Colon (tissue), 2 donors: ENCODE data around the gene EXOC4.

Experiments
- FAIRE-seq: peaks from 2 replicates; lab custom pipeline; 2012; peaks lifted over from hg19 to GRCh38; lab: Jason Lieb, UNC
- donor health status: control.
- donor health status: control.

EXOC4 gene

GRCh38 chr7:133940368-133940767 lies 687.5 kb downstream of the EXOC4 start:
- FAIRE-seq: no peak

GRCh38 chr7:133941496-133941895 lies 688.6 kb downstream of the EXOC4 start:
- FAIRE-seq: no peak

GRCh38 chr7:133945497-133945896 lies 692.6 kb downstream of the EXOC4 start:
- FAIRE-seq: no peak

GRCh38 chr7:133947458-133948254 lies 694.8 kb downstream of the EXOC4 start:
- no peak for FAIRE-seq

- FAIRE-seq: no peak
Observed at GRCh38 chr7:133948588-133948987, 695.7 kb downstream of the EXOC4 start.

- FAIRE-seq: no peak
Observed at GRCh38 chr7:133950855-133951254, 698.0 kb downstream of the EXOC4 start.

GRCh38 chr7:133955208-133955607 lies 702.3 kb downstream of the EXOC4 start:
- no peak for FAIRE-seq

GRCh38 chr7:133957845-133958244 lies 705.0 kb downstream of the EXOC4 start:
- FAIRE-seq: no peak

- no peak for FAIRE-seq
Observed at GRCh38 chr7:133958822-133959221, 705.9 kb downstream of the EXOC4 start.

GRCh38 chr7:133959505-133959904 lies 706.6 kb downstream of the EXOC4 start:
- no peak for FAIRE-seq

GRCh38 chr7:133961724-133962123 lies 708.8 kb downstream of the EXOC4 start:
- no peak for FAIRE-seq

- no peak for FAIRE-seq
Observed at GRCh38 chr7:133962646-133963045, 709.8 kb downstream of the EXOC4 start.

- FAIRE-seq: no peak
Observed at GRCh38 chr7:133963629-133964028, 710.8 kb downstream of the EXOC4 start.

GRCh38 chr7:133971625-133972024 lies 718.7 kb downstream of the EXOC4 start:
- FAIRE-seq: no peak

- FAIRE-seq: no peak
Observed at GRCh38 chr7:133973710-133974109, 720.8 kb downstream of the EXOC4 start.

GRCh38 chr7:133975130-133975529 lies 722.3 kb downstream of the EXOC4 start:
- FAIRE-seq: no peak

GRCh38 chr7:133976140-133976539 lies 723.3 kb downstream of the EXOC4 start:
- no peak for FAIRE-seq

GRCh38 chr7:133977409-133978274 lies 724.8 kb downstream of the EXOC4 start:
- FAIRE-seq: no peak

- FAIRE-seq: no peak
Observed at GRCh38 chr7:133978502-133979295, 725.8 kb downstream of the EXOC4 start.

GRCh38 chr7:133980804-133981203 lies 727.9 kb downstream of the EXOC4 start:
- FAIRE-seq: no peak

GRCh38 chr7:133983685-133984419 lies 731.0 kb downstream of the EXOC4 start:
- no peak for FAIRE-seq

GRCh38 chr7:133985300-133985699 lies 732.4 kb downstream of the EXOC4 start:
- no peak for FAIRE-seq
